H1 (cell line): Measurements from ENCODE around the gene CENPX. TPM values are rescaled to one million over a fixed set of nuclear protein-coding genes. Genes with fewer than 3 reads are reported as not detected.

Experiments used
- HDAC2 ChIP-seq, 2 experiments: fragments of 300-600 bp in 1 of 2; sonication (generic) in 1 of 2; IDR thresholded peaks; 2 replicates each; pipeline ENCODE4 v1.6.1; 2011 to 2012; ENCODE audit warnings: low read depth in 2 of 2, low read length in 2 of 2, mild to moderate bottlenecking in 2 of 2, moderate library complexity in 2 of 2, borderline replicate concordance in 1 of 2, inconsistent platforms in 1 of 2
- KDM1A ChIP-seq: fragments of 200-600, 300-600 bp; sonication (generic); IDR thresholded peaks from 2 replicates; pipeline ENCODE4 v1.7.1; 2016; ENCODE audit warnings: mild to moderate bottlenecking, low read length, borderline replicate concordance
- RAD21 ChIP-seq, 2 experiments: IDR thresholded peaks in 1 of 2; conservative IDR thresholded peaks in 1 of 2; 2 replicates each; pipeline ENCODE4 v1.6.1; 2011; ENCODE audit warnings: low read depth in 2 of 2, low read length in 2 of 2, improper control_type of control experiment in 1 of 2, inconsistent platforms in 1 of 2, mild to moderate bottlenecking in 1 of 2, moderate library complexity in 1 of 2
- SIN3A ChIP-seq, 2 experiments: IDR thresholded peaks in 1 of 2; conservative IDR thresholded peaks in 1 of 2; 2 replicates each; pipeline ENCODE4 v1.6.1; 2011 to 2012; ENCODE audit warnings: low read length in 2 of 2, improper control_type of control experiment in 1 of 2, low read depth in 1 of 2, mild to moderate bottlenecking in 1 of 2
- SUZ12 ChIP-seq: fragments of 200-600 bp; sonication (generic); IDR thresholded peaks from 2 replicates; pipeline ENCODE4 v1.6.1; 2012; ENCODE audit warnings: mild to moderate bottlenecking, inconsistent platforms, low read length, moderate library complexity, mixed read lengths
- YY1 ChIP-seq: IDR thresholded peaks from 2 replicates; pipeline ENCODE4 v1.6.1; 2011; ENCODE audit warnings: low read depth, mild to moderate bottlenecking, low read length
- polyA plus RNA-seq, 7 experiments: library from polyadenylated mRNA; depleted of rRNA in 3 of 7; stranded (reverse) in 5 of 7; unstranded in 2 of 7; fragments of >200 nt in 5 of 7; fragments of 200-250 nt in 2 of 7; gene quantifications; 1 replicate in 5 of 7; 2 replicates in 1 of 7; 4 replicates in 1 of 7; pipeline versions ENCODE4 v1.2.1 to v1.2.3, GENCODE V29; 2011 to 2013; ENCODE audit warnings: missing spikeins in 2 of 7, mixed read lengths in 2 of 7
- total RNA-seq: library from RNA; stranded (reverse); fragmentation: NEBNext Ultra II Directional; extraction: Animal tissue kit (Norgen Biotek cat#: 25700); gene quantifications from 2 replicates; pipeline ENCODE4 v1.2.1, GENCODE V29; 2021
- TF ChIP-seq, protein P1 (sequence below): fragments of 300-600 bp; sonication (generic); IDR thresholded peaks from 2 replicates; pipeline ENCODE4 v1.7.1; 2012; ENCODE audit warnings: low read length, moderate library complexity, mild to moderate bottlenecking, inconsistent platforms; ENCODE audit not compliant: insufficient replicate concordance

The CENPX gene
- total and polyA plus RNA-seq, 2 of the 8 experiments (the other 6 are each of a cell fraction or from before 2014, with no cell fraction given) = 116 to 122 TPM

DNA sequence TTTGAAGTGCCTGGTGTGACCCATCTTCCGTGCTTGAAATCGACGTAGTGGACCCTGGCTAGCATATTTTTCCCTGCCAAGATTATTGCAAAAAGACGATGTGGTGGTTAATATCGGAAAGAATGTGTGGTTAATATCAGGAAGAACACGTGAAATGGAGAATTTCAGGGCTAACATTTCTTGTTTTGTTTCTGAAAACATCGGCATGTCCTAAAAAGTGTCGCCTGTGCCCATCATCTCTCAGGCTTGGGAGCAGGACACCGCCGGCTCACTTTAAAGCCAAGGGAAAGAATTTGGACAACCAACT, 15.2 kb upstream of the CENPX start (continued):
- no peak for TF ChIP-seq HDAC2 (IDR thresholded peaks at IDR 0.05; ENCODE audit: borderline replicate concordance in 1 of 2, low read depth in 2 of 2, low read length in 2 of 2)
- no peak for TF ChIP-seq SIN3A (conservative IDR thresholded peaks at IDR 0.05 in 1 of 2, IDR thresholded peaks at IDR 0.05 in 1 of 2; ENCODE audit: low read depth in 1 of 2, low read length in 2 of 2)
- TF ChIP-seq, protein P1, sequence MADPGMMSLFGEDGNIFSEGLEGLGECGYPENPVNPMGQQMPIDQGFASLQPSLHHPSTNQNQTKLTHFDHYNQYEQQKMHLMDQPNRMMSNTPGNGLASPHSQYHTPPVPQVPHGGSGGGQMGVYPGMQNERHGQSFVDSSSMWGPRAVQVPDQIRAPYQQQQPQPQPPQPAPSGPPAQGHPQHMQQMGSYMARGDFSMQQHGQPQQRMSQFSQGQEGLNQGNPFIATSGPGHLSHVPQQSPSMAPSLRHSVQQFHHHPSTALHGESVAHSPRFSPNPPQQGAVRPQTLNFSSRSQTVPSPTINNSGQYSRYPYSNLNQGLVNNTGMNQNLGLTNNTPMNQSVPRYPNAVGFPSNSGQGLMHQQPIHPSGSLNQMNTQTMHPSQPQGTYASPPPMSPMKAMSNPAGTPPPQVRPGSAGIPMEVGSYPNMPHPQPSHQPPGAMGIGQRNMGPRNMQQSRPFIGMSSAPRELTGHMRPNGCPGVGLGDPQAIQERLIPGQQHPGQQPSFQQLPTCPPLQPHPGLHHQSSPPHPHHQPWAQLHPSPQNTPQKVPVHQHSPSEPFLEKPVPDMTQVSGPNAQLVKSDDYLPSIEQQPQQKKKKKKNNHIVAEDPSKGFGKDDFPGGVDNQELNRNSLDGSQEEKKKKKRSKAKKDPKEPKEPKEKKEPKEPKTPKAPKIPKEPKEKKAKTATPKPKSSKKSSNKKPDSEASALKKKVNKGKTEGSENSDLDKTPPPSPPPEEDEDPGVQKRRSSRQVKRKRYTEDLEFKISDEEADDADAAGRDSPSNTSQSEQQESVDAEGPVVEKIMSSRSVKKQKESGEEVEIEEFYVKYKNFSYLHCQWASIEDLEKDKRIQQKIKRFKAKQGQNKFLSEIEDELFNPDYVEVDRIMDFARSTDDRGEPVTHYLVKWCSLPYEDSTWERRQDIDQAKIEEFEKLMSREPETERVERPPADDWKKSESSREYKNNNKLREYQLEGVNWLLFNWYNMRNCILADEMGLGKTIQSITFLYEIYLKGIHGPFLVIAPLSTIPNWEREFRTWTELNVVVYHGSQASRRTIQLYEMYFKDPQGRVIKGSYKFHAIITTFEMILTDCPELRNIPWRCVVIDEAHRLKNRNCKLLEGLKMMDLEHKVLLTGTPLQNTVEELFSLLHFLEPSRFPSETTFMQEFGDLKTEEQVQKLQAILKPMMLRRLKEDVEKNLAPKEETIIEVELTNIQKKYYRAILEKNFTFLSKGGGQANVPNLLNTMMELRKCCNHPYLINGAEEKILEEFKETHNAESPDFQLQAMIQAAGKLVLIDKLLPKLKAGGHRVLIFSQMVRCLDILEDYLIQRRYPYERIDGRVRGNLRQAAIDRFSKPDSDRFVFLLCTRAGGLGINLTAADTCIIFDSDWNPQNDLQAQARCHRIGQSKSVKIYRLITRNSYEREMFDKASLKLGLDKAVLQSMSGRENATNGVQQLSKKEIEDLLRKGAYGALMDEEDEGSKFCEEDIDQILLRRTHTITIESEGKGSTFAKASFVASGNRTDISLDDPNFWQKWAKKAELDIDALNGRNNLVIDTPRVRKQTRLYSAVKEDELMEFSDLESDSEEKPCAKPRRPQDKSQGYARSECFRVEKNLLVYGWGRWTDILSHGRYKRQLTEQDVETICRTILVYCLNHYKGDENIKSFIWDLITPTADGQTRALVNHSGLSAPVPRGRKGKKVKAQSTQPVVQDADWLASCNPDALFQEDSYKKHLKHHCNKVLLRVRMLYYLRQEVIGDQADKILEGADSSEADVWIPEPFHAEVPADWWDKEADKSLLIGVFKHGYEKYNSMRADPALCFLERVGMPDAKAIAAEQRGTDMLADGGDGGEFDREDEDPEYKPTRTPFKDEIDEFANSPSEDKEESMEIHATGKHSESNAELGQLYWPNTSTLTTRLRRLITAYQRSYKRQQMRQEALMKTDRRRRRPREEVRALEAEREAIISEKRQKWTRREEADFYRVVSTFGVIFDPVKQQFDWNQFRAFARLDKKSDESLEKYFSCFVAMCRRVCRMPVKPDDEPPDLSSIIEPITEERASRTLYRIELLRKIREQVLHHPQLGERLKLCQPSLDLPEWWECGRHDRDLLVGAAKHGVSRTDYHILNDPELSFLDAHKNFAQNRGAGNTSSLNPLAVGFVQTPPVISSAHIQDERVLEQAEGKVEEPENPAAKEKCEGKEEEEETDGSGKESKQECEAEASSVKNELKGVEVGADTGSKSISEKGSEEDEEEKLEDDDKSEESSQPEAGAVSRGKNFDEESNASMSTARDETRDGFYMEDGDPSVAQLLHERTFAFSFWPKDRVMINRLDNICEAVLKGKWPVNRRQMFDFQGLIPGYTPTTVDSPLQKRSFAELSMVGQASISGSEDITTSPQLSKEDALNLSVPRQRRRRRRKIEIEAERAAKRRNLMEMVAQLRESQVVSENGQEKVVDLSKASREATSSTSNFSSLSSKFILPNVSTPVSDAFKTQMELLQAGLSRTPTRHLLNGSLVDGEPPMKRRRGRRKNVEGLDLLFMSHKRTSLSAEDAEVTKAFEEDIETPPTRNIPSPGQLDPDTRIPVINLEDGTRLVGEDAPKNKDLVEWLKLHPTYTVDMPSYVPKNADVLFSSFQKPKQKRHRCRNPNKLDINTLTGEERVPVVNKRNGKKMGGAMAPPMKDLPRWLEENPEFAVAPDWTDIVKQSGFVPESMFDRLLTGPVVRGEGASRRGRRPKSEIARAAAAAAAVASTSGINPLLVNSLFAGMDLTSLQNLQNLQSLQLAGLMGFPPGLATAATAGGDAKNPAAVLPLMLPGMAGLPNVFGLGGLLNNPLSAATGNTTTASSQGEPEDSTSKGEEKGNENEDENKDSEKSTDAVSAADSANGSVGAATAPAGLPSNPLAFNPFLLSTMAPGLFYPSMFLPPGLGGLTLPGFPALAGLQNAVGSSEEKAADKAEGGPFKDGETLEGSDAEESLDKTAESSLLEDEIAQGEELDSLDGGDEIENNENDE = no peak
- no peak for TF ChIP-seq SUZ12
- no peak for TF ChIP-seq KDM1A
- no peak for TF ChIP-seq YY1
- no peak for TF ChIP-seq RAD21 (IDR thresholded peaks at IDR 0.05 in 1 of 2, conservative IDR thresholded peaks at IDR 0.05 in 1 of 2; ENCODE audit: low read depth in 2 of 2, low read length in 2 of 2)
